GM21526 (cell line): ENCODE results near the gene OR5A1.

Experiments used
- ATAC-seq: cut with Tn5 transposase; IDR thresholded peaks from one replicate; pipeline ENCODE4 v1.9.1; 2021; ENCODE audit warnings: moderate library complexity; ENCODE audit not compliant: unreplicated experiment, low FRiP score

Gene OR5A1

DNA sequence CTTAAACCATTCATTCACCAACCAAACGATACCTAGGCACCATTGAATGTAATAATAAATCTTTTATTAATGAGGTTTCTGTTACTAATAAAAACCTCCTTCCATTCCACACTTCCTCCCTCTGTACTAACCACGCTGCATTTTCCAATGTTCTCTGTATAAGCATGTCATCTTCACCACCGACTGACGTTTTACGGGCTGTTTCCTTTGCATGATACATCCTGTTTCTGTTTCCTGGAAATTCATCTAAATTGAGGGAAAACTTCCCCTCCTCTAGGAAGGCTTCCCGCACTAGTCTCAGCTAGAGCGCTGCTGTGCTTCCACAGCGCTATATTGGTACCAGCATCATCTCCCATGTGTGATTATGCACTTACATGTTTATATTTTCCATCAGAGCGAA is 38.9 kb downstream of the OR5A1 start:
- no peak for ATAC-seq

DNA sequence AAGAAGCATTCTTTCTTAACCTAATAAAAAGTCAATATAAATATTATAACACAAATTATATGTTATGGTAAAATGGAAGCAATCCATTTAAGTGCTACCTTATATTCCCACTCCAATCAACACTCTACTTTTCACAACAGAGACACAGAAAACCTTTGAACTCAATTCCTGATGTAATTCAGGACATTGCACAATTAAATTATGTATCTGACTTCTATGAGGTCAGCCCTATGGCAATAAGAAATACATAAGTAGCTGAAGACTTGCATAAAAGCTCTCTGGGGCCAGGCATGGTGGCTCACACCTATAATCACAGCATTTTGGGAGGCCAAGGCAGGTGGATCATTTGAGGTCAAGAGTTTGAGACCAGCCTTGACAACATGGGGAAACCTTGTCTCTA is 43.6 kb downstream of the OR5A1 start:
- no peak for ATAC-seq

- no peak for ATAC-seq
These were observed 44.1 kb downstream of the OR5A1 start for GRCh38 chr11:59480359-59480758.
